D341Med (cell line): ENCODE data around the gene ZNF423.
"Not testable (repeated sequence)": the region's sequence is repeated elsewhere in the genome, so short reads cannot be mapped to it uniquely, and the experiment has no call there.

Source experiments
- DNase-seq: peaks from one replicate; pipeline ENCODE4 v3.0.0; 2012; ENCODE audit warnings: low spot score

Gene ZNF423

DNA sequence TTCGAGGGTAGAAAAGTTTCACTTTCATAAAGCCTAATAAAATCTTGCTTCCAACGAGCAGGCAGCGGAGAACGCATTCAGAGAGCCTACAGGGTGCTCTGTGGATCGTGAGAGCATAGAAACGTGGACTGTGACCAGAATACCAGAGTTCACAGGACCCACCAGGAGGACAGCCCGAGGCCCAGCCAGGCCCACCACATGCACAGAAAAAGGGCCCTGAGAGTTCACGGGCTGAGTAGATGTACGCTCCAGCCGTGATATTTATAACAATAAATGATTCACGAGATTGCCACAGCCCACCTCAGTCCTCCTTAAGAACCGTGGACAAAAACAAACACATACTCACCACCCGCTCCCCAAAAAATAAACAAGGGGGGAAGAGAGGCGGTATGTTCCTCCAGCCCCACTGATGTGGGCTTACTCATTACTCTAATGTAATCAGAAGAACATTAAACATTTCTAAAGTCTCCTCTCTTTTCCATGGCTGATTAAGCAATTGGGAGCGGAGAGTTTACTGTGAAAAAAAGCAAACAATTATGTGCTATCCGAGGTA is 275.1 kb downstream of the ZNF423 start:
- no peak for DNase-seq

- no peak for DNase-seq
Measured at GRCh38 chr16:49578435-49579024, 277.4 kb downstream of the ZNF423 start.

DNA sequence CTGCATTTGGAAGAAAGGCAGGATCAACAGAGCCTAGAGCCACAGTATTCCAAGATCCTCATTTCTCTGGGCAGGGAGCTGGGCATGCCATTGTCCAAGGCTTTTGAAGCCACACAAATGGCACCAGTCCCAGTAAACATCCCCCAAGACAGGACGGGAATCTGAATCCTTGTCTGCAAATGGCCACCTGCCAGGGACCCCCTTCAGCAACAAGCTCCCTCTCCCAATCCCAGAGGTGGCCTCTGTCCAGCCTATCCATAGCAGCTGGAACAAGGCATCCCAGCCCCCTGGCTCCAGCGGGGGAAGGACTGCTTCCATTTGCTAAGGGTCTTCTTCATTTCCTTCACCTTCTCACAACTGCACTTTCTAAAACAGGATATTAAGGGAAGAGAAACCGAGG is 277.9 kb downstream of the ZNF423 start:
- DNase-seq: no peak

- DNase-seq: no peak
Measured at GRCh38 chr16:49576941-49577340, 279.0 kb downstream of the ZNF423 start.

DNA sequence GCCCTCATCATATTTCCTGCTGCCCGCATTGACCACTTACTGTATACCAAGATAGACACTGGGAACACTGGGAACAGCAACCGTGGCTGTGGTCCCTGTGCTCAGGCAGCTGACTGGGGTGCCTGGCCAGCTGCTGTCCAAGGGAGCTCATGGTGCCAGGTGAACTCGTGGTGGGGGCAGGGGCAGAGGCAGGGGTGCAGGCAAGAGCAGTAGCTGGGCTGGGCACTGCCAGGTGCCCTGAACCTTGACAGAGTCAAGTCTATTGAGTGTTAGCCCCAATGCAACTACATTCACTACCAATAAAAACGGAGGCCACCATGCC is 279.8 kb downstream of the ZNF423 start:
- DNase-seq: no peak

DNA sequence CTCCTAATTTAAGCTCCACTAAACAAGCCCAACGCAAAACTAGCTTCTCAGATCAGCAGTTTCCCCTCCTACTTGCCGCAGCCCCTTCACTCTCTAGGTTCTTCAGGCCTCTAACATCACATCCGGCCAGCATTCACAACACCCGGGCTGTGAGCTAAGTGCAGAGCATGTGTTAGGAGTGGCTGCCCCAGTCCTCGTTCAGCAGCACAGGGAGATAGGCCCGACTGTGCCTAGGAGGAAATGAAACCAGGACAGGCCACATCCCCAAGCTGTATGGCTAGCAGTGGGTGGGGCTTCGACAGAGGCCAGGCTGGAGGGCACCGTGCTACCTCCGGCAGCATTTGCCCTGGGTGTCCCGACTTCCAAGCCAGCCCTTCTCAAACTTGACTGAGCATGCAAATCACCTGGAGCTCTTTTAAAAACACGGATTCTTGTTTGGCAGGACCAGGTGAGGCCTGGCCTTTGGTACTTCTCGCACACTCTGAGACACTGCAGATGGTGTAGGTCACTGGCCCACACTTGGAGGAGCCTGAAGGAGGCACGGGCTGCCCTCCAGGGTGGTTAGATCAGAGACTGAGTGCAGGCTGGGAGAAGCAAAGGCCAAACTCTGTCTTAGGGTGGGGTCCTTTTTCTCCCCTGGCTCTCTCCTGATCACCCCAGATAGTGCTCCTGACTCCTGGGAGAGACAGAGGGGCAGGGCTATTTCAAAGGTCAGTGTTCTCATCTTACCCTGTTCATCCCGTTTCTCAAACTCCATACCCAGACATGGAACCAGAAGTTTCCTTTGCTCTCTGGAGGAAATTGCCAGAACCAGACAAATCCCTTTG is 280.4 kb downstream of the ZNF423 start:
- no peak for DNase-seq

- DNase-seq: no peak
Measured at GRCh38 chr16:49574826-49575225, 281.1 kb downstream of the ZNF423 start.

DNA sequence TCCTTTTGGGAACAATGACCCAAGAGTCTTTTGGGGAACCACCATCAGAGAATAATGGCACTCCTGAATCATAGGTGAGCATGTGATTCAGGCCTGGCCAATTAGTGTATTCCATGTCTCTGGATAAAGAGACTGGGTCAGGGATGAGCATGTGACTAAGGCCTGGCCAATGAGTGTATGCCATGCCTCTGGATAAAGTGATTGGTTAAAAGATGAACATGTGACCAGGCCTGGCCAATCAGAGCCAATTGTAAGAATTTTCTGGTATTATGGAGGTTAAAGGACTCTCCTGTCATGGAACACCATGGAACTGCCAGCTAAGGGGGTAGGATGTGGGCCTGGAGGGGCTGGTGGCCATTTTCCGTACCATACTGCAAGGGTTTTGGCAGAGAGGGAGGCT is 288.0 kb downstream of the ZNF423 start:
- DNase-seq: no peak

DNA sequence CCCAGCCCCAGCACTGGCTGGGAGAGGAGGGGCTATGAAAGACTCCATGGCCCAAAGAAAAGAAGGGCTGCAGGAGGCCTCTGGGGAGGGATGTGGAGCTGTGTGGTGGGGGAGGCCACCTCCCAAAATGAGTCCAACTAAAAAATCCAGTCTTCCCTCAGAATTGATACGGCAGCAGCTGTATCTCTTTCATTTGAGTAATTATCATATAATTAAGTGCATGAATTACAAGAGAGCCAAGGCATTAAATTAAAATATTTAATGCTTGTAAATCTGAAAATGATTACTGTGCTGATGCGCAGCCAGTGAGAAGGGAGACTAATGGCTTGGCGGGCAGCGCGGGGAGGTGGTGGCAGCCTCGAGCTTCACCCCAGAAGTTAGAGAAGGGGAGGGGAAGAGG is 289.5 kb downstream of the ZNF423 start:
- DNase-seq: no peak

- DNase-seq: no peak
Measured at GRCh38 chr16:49564496-49565229, 291.2 kb downstream of the ZNF423 start.

GRCh38 chr16:49563666-49564065 is 292.2 kb downstream of the ZNF423 start:
- DNase-seq: no peak

- DNase-seq: not testable (repeated sequence)
Measured at GRCh38 chr16:49562894-49563293, 293.0 kb downstream of the ZNF423 start.

DNA sequence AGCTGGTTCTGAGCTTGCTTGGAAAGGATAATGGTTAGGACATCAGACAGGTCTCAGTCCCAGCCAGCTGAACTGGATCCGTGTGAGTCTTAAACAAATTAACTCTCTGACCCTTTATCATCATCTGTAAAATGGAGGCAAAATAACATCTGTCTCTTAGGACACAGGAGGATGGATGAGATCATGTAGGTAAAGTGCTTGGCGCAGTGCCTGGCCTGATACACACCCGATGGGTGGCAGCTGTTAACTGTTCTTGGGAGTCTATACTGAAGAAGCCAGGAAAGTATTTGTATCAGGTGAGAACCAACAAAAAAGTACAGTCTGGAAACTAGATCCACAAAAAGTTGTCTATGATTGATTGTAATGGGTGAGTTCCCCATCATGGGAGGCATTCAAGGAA is 293.7 kb downstream of the ZNF423 start:
- DNase-seq: no peak

- no peak for DNase-seq
Measured at GRCh38 chr16:49560004-49560830, 295.7 kb downstream of the ZNF423 start.

- peak; percentile 51 for DNase-seq
Measured at GRCh38 chr16:49559242-49559641, 296.7 kb downstream of the ZNF423 start.

- no peak for DNase-seq
Measured at GRCh38 chr16:49558451-49558850, 297.5 kb downstream of the ZNF423 start.

GRCh38 chr16:49556606-49557446 is 299.1 kb downstream of the ZNF423 start:
- DNase-seq: peak; percentile 88

- no peak for DNase-seq
Measured at GRCh38 chr16:49556249-49556605, 299.7 kb downstream of the ZNF423 start.

- DNase-seq: no peak
Measured at GRCh38 chr16:49554681-49555080, 301.2 kb downstream of the ZNF423 start.

GRCh38 chr16:49552313-49552928 is 303.5 kb downstream of the ZNF423 start:
- DNase-seq: no peak

GRCh38 chr16:49550666-49551065 is 305.2 kb downstream of the ZNF423 start:
- DNase-seq: no peak
